T-cell (primary cell): ENCODE data around the gene AP4S1. TPM values are rescaled to one million over a fixed set of nuclear protein-coding genes. Genes with fewer than 3 reads are reported as not detected.
"Not testable (repeated sequence)": the region's sequence is repeated elsewhere in the genome, so short reads cannot be mapped to it uniquely, and the experiment has no call there.

Experiments used
- ATAC-seq, 4 experiments: fragments of 200-7000 bp in 3 of 4; fragments of 150-1000 bp in 1 of 4; cut with Tn5 transposase; replicated peaks in 1 of 4; 1 replicate in 3 of 4; 2 replicates in 1 of 4; pipeline ENCODE4 v1.10.0; 2021; ENCODE audit warnings: moderate library complexity in 3 of 4, mild to moderate bottlenecking in 2 of 4, moderate number of reproducible peaks in 1 of 4
- CTCF ChIA-PET, 2 donors: fragments of 300-600 bp; sonication (Branson Sonifier 250); formaldehyde crosslinking; loops; one replicate each; lab custom pipeline; 2022; ENCODE audit warnings: antibody characterized with exemption in 2 of 2; lab: Charles Lee
- POLR2A ChIA-PET, 2 donors: fragments of 300-600 bp; sonication (Branson Sonifier 250); formaldehyde crosslinking; loops; one replicate each; lab custom pipeline; 2022; ENCODE audit warnings: antibody characterized with exemption in 2 of 2; lab: Charles Lee
- DNase-seq, 35 experiments: peaks; one replicate each; pipeline versions ENCODE4 v3.0.0 to v3.0.0-alpha.2; 2013 to 2023
- H3K27ac ChIP-seq: one replicate; pipeline ENCODE4 v1.5.1; 2013; ENCODE audit warnings: low read length
- H3K27me3 ChIP-seq, 2 experiments: replicated peaks in 1 of 2; 1 replicate in 1 of 2; 2 replicates in 1 of 2; pipeline versions ENCODE4 v1.6.1 to v1.7.0; 2013; ENCODE audit warnings: low read length in 1 of 2, mixed read lengths in 1 of 2; ENCODE audit not compliant: control insufficient read depth in 2 of 2, insufficient read depth in 2 of 2; ENCODE audit errors: extremely low read depth in 1 of 2
- H3K36me3 ChIP-seq, 2 donors: 1 replicate in 1 of 2; 2 replicates in 1 of 2; pipeline versions ENCODE4 v1.6.1 to v1.7.0; 2013; ENCODE audit warnings: low read length in 1 of 2; ENCODE audit not compliant: control insufficient read depth in 2 of 2, insufficient read depth in 1 of 2; ENCODE audit errors: extremely low read depth in 1 of 2
- H3K4me1 ChIP-seq, 2 experiments: 1 replicate in 1 of 2; 2 replicates in 1 of 2; pipeline versions ENCODE4 v1.6.1 to v1.7.0; 2013; ENCODE audit warnings: low read length in 2 of 2, mixed read lengths in 1 of 2; ENCODE audit not compliant: insufficient read depth in 2 of 2, control insufficient read depth in 1 of 2; ENCODE audit errors: extremely low read depth in 1 of 2
- H3K4me3 ChIP-seq, 2 donors: 1 replicate in 1 of 2; 2 replicates in 1 of 2; pipeline versions ENCODE4 v1.5.1 to v1.7.0; 2013; ENCODE audit warnings: mild to moderate bottlenecking in 2 of 2, low read length in 1 of 2, moderate library complexity in 1 of 2; ENCODE audit not compliant: control insufficient read depth in 1 of 2; ENCODE audit errors: extremely low read depth in 1 of 2
- H3K9me3 ChIP-seq: 2 replicates; pipeline ENCODE4 v1.7.0; 2013
- H3K27ac Mint-ChIP-seq, 2 donors: one replicate each; pipeline ENCODE4 v1.8.0; 2020 to 2021; ENCODE audit warnings: mild to moderate bottlenecking in 2 of 2, mixed read lengths in 2 of 2
- H3K27me3 Mint-ChIP-seq, 2 donors: one replicate each; pipeline ENCODE4 v1.8.0; 2021 to 2022; ENCODE audit warnings: mixed read lengths in 2 of 2
- H3K36me3 Mint-ChIP-seq: one replicate; pipeline ENCODE4 v1.8.0; 2021; ENCODE audit warnings: mixed read lengths
- H3K4me1 Mint-ChIP-seq, 3 donors: one replicate each; pipeline ENCODE4 v1.8.0; 2020 to 2022; ENCODE audit warnings: mixed read lengths in 3 of 3, mild to moderate bottlenecking in 1 of 3
- H3K4me3 Mint-ChIP-seq, 3 donors: one replicate each; pipeline ENCODE4 v1.8.0; 2020 to 2022; ENCODE audit warnings: mild to moderate bottlenecking in 3 of 3, mixed read lengths in 3 of 3, moderate library complexity in 3 of 3
- H3K9me3 Mint-ChIP-seq, 3 donors: one replicate each; pipeline ENCODE4 v1.8.0; 2020 to 2022; ENCODE audit warnings: mixed read lengths in 3 of 3
- WGBS: methylation state at CpG from one replicate; pipeline ENCODE4 v1.1.5; 2013; ENCODE audit warnings: missing lambda C conversion rate; ENCODE audit not compliant: insufficient coverage; 5-methylcytosine and 5-hydroxymethylcytosine counted together
- total RNA-seq, 35 experiments: library from RNA in 6 of 35; stranded (reverse) in 6 of 35; fragments of 120-200 nt in 1 of 35; gene quantifications; one replicate each; pipeline versions ENCODE4 v1.2.1 to v1.2.4 and lab custom pipeline; 2013 to 2026

Gene AP4S1
- total RNA-seq, 5 donors from 2014 or later (not counting 1 experiment from before 2014, with no cell fraction given), result 12.7 to 16.5 (median 14.7) TPM

GRCh38 chr14:31030469-31030868 is 5.0 kb downstream of the AP4S1 start:
- Histone ChIP-seq H3K4me1 (peaks cover 0 to 8% of the 10 kb centered on the region in 2 experiments), H3K4me3 (no peak overlapping the region), H3K9me3 (no peaks in the 10 kb centered on the region), H3K27ac (no peak overlapping the region), H3K27me3 (no peaks in the 10 kb centered on the region), H3K36me3 (no peaks in the 10 kb centered on the region)
- Mint-ChIP-seq H3K27me3 (no peaks in the 10 kb centered on the region), H3K36me3 (peaks cover 4% of the 10 kb centered on the region), H3K9me3 (no peaks in the 10 kb centered on the region), H3K4me1 (peaks cover 35 to 46% (median 37%) of the 10 kb centered on the region in 3 donors), H3K27ac (peak overlapping the region in 1 of 2 donors; percentile 5), H3K4me3 (no peak overlapping the region)
- ChIA-PET CTCF (no interaction called here), POLR2A (no interaction called here)
- 93% methylated on average over 4 of the region's 5 CpGs for WGBS
- ATAC-seq, result no peak
- no peak for DNase-seq

- H3K27me3 Mint-ChIP-seq, result no peaks in the 10 kb centered on the region
- no peaks in the 10 kb centered on the region for H3K9me3 ChIP-seq
- H3K4me3 Mint-ChIP-seq, result no peak overlapping the region
- CTCF ChIA-PET, result no interaction called here
- WGBS, result no CpG with 5 or more reads among the region's 4 CpGs
- ATAC-seq, result no peak
- H3K27ac ChIP-seq, result no peak overlapping the region
- H3K9me3 Mint-ChIP-seq, result no peaks in the 10 kb centered on the region
- H3K36me3 Mint-ChIP-seq, result peaks cover 21% of the 10 kb centered on the region
- no peak overlapping the region for H3K27ac Mint-ChIP-seq
- no peaks in the 10 kb centered on the region for H3K4me1 ChIP-seq
- POLR2A ChIA-PET, result no interaction called here
- no peak for DNase-seq
- no peak overlapping the region for H3K4me3 ChIP-seq
- H3K27me3 ChIP-seq, result no peaks in the 10 kb centered on the region
- H3K4me1 Mint-ChIP-seq, result peaks cover 7 to 11% (median 9%) of the 10 kb centered on the region in 3 donors
- H3K36me3 ChIP-seq, result peaks cover 0 to 3% of the 10 kb centered on the region in 2 donors
Observed at GRCh38 chr14:31036552-31036951, 11.1 kb downstream of the AP4S1 start.

GRCh38 chr14:31037709-31038221 is 12.3 kb downstream of the AP4S1 start:
- CTCF ChIA-PET, result no interaction called here
- no peak overlapping the region for H3K4me3 ChIP-seq
- ATAC-seq (no peak), DNase-seq (no peak)
- H3K9me3 ChIP-seq, result no peaks in the 10 kb centered on the region
- H3K27me3 Mint-ChIP-seq, result no peaks in the 10 kb centered on the region
- H3K4me3 Mint-ChIP-seq, result no peak overlapping the region
- peaks cover 2 to 8% (median 3%) of the 10 kb centered on the region in 3 donors for H3K4me1 Mint-ChIP-seq
- H3K4me1 ChIP-seq, result no peaks in the 10 kb centered on the region
- no peak overlapping the region for H3K27ac ChIP-seq
- no peak overlapping the region for H3K27ac Mint-ChIP-seq
- no peaks in the 10 kb centered on the region for H3K9me3 Mint-ChIP-seq
- POLR2A ChIA-PET, result no interaction called here
- no peaks in the 10 kb centered on the region for H3K27me3 ChIP-seq
- H3K36me3 ChIP-seq, result peaks cover 0 to 3% of the 10 kb centered on the region in 2 donors
- 100% methylated on average over 1 of the region's 1 CpG for WGBS
- H3K36me3 Mint-ChIP-seq, result peaks cover 19% of the 10 kb centered on the region

- Mint-ChIP-seq H3K4me3 (no peak overlapping the region), H3K36me3 (peaks cover 22% of the 10 kb centered on the region), H3K4me1 (no peaks in the 10 kb centered on the region), H3K9me3 (no peaks in the 10 kb centered on the region), H3K27ac (no peak overlapping the region), H3K27me3 (no peaks in the 10 kb centered on the region)
- Histone ChIP-seq H3K27ac (no peak overlapping the region), H3K36me3 (peaks cover 0 to 3% of the 10 kb centered on the region in 2 donors), H3K4me1 (no peaks in the 10 kb centered on the region), H3K9me3 (no peaks in the 10 kb centered on the region), H3K27me3 (no peaks in the 10 kb centered on the region), H3K4me3 (no peak overlapping the region)
- ATAC-seq (no peak), DNase-seq (no peak)
- no CpG with 5 or more reads among the region's 3 CpGs for WGBS
- POLR2A ChIA-PET, result interaction anchor here (0.6 kb wide), 3 partner anchors 88 to 421 kb away, joined by 4 read pairs; no protein-coding TSS in a partner anchor
- CTCF ChIA-PET, result interaction anchor here in 1 of 2 donors (0.6 kb wide), 1 partner anchor 48 kb away, joined by 5 read pairs; no protein-coding TSS in a partner anchor
Observed at GRCh38 chr14:31038521-31039166, 13.2 kb downstream of the AP4S1 start.

GRCh38 chr14:31042300-31042699 is 16.9 kb downstream of the AP4S1 start:
- Histone ChIP-seq H3K4me3 (no peak overlapping the region), H3K9me3 (no peaks in the 10 kb centered on the region), H3K27ac (no peak overlapping the region), H3K27me3 (no peaks in the 10 kb centered on the region), H3K36me3 (no peaks in the 10 kb centered on the region), H3K4me1 (no peaks in the 10 kb centered on the region)
- H3K4me3 Mint-ChIP-seq, result no peak overlapping the region
- WGBS, result no CpG with 5 or more reads among the region's 1 CpG
- ChIA-PET POLR2A (no interaction called here), CTCF (interaction anchor here in 1 of 2 donors (0.6 kb wide), 1 partner anchor 8 kb away, joined by 4 read pairs; no protein-coding TSS in a partner anchor)
- H3K36me3 Mint-ChIP-seq, result peaks cover 26% of the 10 kb centered on the region
- no peaks in the 10 kb centered on the region for H3K9me3 Mint-ChIP-seq
- no peaks in the 10 kb centered on the region for H3K27me3 Mint-ChIP-seq
- no peak overlapping the region for H3K27ac Mint-ChIP-seq
- DNase-seq, result no peak
- H3K4me1 Mint-ChIP-seq, result peaks cover 5 to 11% (median 6%) of the 10 kb centered on the region in 3 donors
- ATAC-seq, result no peak

- H3K27me3 ChIP-seq, DNase-seq, H3K4me3 Mint-ChIP-seq, H3K4me1 ChIP-seq, H3K36me3 ChIP-seq, H3K27ac Mint-ChIP-seq, H3K9me3 Mint-ChIP-seq, POLR2A ChIA-PET, H3K27me3 Mint-ChIP-seq, H3K4me3 ChIP-seq, H3K9me3 ChIP-seq, H3K27ac ChIP-seq, ATAC-seq: not testable (repeated sequence)
- Mint-ChIP-seq H3K4me1 (peaks cover 5 to 11% (median 6%) of the 10 kb centered on the region in 3 donors), H3K36me3 (peaks cover 23% of the 10 kb centered on the region)
- WGBS, result 90% methylated on average over 2 of the region's 10 CpGs
- CTCF ChIA-PET, result interaction anchor here in 1 of 2 donors (0.7 kb wide), 1 partner anchor 284 kb away, joined by 5 read pairs; no protein-coding TSS in a partner anchor
Observed at GRCh38 chr14:31042893-31043292, 17.4 kb downstream of the AP4S1 start.
